MM.1S (cell line): ENCODE measurements around the gene PNPT1.

Experiments used
- EZH2 ChIP-seq: fragments of 300-600 bp; sonication (generic); optimal IDR thresholded peaks from 2 replicates; pipeline ENCODE3; 2017; ENCODE audit warnings: low read depth, mild to moderate bottlenecking, antibody characterized with exemption, low read length, mixed read lengths
- EZH2phosphoT487 ChIP-seq: fragments of 300-600 bp; sonication (generic); IDR thresholded peaks from 2 replicates; pipeline ENCODE4 v1.6.1; 2018; ENCODE audit warnings: antibody characterized with exemption, low read length
- TF ChIP-seq, protein P1 (sequence below): fragments of 300-600 bp; sonication (generic); IDR thresholded peaks from 2 replicates; pipeline ENCODE4 v1.5.1; 2016; ENCODE audit warnings: antibody characterized with exemption, low read length, mixed read lengths

- TF ChIP-seq, protein P1, sequence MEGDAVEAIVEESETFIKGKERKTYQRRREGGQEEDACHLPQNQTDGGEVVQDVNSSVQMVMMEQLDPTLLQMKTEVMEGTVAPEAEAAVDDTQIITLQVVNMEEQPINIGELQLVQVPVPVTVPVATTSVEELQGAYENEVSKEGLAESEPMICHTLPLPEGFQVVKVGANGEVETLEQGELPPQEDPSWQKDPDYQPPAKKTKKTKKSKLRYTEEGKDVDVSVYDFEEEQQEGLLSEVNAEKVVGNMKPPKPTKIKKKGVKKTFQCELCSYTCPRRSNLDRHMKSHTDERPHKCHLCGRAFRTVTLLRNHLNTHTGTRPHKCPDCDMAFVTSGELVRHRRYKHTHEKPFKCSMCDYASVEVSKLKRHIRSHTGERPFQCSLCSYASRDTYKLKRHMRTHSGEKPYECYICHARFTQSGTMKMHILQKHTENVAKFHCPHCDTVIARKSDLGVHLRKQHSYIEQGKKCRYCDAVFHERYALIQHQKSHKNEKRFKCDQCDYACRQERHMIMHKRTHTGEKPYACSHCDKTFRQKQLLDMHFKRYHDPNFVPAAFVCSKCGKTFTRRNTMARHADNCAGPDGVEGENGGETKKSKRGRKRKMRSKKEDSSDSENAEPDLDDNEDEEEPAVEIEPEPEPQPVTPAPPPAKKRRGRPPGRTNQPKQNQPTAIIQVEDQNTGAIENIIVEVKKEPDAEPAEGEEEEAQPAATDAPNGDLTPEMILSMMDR: no peak
- TF ChIP-seq EZH2 (no peak), EZH2phosphoT487 (no peak)
Measured at GRCh38 chr2:55610954-55611743, 82.5 kb downstream of the PNPT1 start.
